Adipocyte (in vitro differentiated cells): ENCODE measurements around the gene MFRP.

Experiments used
- DNase-seq: peaks from one replicate; pipeline ENCODE4 v3.0.0-alpha.2; 2015; ENCODE audit warnings: low read depth
- H3K27me3 ChIP-seq: replicated peaks from 2 replicates; pipeline ENCODE4 v1.7.0; 2013; ENCODE audit warnings: mild to moderate bottlenecking, low read length, moderate library complexity; ENCODE audit not compliant: control insufficient read depth, insufficient read depth
- H3K36me3 ChIP-seq: 2 replicates; pipeline ENCODE4 v1.7.0; 2013; ENCODE audit warnings: low read length, mild to moderate bottlenecking, moderate library complexity; ENCODE audit not compliant: control insufficient read depth, insufficient read depth, severe bottlenecking
- H3K4me1 ChIP-seq: 2 replicates; pipeline ENCODE4 v1.7.0; 2013; ENCODE audit warnings: mild to moderate bottlenecking, low read length, moderate library complexity; ENCODE audit not compliant: control insufficient read depth, insufficient read depth
- H3K4me3 ChIP-seq: 2 replicates; pipeline ENCODE4 v1.7.0; 2013; ENCODE audit warnings: mild to moderate bottlenecking, low read length, moderate library complexity
- H3K9ac ChIP-seq: 2 replicates; pipeline ENCODE4 v1.7.0; 2013; ENCODE audit warnings: mild to moderate bottlenecking, low read length, moderate library complexity
- H3K9me3 ChIP-seq: 2 replicates; pipeline ENCODE4 v1.7.0; 2013; ENCODE audit warnings: mild to moderate bottlenecking, low read length, moderate library complexity; ENCODE audit not compliant: control insufficient read depth

The MFRP gene

DNA sequence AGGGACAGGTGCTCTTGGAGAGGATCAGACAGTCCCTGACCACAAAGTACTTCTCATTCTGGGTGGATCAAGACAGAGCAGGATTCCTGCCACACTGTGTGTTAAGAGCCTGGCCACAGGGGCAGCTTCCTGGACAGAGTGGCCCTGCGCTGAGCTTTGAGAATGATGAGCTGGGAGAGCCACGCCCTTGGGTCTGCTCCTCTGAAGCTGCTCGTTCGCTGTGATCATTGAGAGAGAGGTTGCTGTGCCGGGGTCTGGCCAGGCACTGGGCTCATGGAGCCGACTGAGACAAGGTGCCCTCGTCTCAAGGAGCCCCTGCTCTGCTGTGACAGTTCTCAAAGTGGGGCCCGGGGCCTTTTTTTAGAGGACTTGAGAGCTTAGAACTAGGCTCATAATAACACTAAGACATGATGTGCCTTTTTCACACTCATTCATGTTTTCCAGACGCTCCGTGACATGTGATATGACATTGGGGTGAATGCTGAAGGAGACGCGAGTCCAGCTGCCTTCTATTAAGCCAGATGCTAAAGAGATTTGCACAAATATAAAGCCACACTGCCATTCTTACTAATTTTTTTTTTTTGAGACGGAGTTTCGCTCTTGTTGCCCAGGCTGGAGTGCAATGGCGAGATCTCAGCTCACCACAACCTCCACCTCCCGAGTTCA lies 1.6 kb upstream of the MFRP start:
- DNase-seq: no peak
- Histone ChIP-seq H3K36me3 (no peaks in the 10 kb centered on the region), H3K4me1 (peaks cover 18% of the 10 kb centered on the region), H3K27me3 (peaks cover 18% of the 10 kb centered on the region), H3K9ac (no peak overlapping the region), H3K9me3 (no peaks in the 10 kb centered on the region), H3K4me3 (no peak overlapping the region)

DNA sequence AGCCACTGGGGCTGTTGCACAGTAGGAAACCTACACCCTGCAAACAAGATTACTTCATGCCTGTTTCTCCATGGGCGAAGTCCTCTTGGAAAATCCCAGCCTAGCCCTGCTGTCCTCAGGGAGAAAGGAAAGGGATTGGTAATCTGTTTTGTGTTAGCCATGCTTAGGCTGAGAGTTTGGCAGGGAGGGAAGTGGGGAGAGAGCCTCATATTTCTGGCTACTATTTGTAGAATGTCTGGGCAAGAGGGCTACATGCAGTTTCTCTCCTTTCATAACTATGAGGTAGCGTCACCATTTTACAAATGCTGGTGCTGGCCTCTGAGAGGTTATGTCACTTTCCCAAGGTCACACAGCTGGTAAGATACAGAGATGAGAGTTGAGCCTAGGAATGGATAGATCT lies 737 bp upstream of the MFRP start:
- Histone ChIP-seq H3K9me3 (no peaks in the 10 kb centered on the region), H3K9ac (no peak overlapping the region), H3K36me3 (no peaks in the 10 kb centered on the region), H3K4me1 (peaks cover 18% of the 10 kb centered on the region), H3K4me3 (no peak overlapping the region), H3K27me3 (peaks cover 18% of the 10 kb centered on the region)
- peak; percentile 46 for DNase-seq

DNA sequence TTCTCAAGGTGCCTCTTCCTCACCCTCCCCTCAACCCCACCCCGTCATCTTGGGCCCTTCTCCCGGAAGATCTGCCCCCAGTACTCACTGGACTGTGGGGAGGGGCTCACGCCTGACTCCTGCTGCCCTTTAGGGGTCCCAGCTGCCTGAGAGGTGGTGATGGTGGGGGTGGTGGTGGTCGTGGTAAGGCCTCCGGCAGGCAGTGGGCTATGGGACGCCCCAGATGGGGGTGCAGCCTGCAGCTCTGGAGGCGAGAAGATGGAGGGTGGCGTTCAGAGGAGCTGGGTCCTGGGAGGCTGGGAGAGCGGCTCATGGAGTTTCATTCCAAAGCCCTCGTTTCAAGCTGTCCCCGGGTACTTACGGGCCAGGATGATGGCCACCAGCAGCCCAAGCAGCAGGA lies 820 bp downstream of the MFRP start:
- Histone ChIP-seq H3K36me3 (no peaks in the 10 kb centered on the region), H3K4me1 (peaks cover 26% of the 10 kb centered on the region), H3K9me3 (no peaks in the 10 kb centered on the region), H3K27me3 (peaks cover 11% of the 10 kb centered on the region), H3K4me3 (no peak overlapping the region), H3K9ac (no peak overlapping the region)
- no peak for DNase-seq

DNA sequence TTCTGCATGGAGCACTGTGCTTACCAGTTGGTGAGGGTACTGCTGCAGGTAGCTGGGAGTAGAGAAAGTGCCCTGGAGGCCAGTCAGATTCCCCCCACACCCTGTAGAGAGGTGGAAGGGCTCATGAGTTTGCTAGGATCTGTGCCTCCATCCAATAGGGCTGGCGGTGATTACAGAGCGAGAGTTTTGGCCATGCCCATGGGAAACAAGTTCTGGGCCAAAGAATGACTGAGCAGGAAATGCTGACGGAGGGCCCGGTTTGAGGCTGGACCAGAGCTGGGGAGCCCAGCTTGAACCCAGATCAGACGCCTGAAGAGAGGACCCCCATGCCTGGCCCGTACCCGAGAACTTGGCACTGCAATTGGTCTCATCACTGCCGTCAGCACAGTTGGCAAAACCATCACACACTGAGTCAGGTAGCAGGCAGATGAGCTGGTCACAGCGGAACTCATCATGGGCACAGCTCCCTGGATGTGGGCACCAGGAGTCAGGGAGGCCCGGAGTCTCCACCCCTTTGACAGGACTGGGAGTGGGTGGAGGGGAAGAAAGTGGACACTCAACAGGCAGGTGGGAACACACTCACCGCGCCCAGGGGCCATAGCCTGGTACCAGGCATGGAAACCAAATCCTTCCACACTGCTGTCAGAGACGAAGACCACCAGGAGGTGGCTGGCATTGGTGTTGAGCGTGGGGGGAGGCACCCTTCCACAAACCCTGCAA lies 2.1 kb downstream of the MFRP start:
- peaks cover 5% of the 10 kb centered on the region for H3K27me3 ChIP-seq
- H3K4me3 ChIP-seq: no peak overlapping the region
- H3K9ac ChIP-seq: no peak overlapping the region
- H3K9me3 ChIP-seq: no peaks in the 10 kb centered on the region
- H3K36me3 ChIP-seq: no peaks in the 10 kb centered on the region
- DNase-seq: no peak
- peaks cover 27% of the 10 kb centered on the region for H3K4me1 ChIP-seq

GRCh38 chr11:119343726-119344125 lies 2.8 kb downstream of the MFRP start:
- H3K9ac ChIP-seq: no peak overlapping the region
- no peak for DNase-seq
- no peak overlapping the region for H3K4me3 ChIP-seq
- H3K4me1 ChIP-seq: peaks cover 34% of the 10 kb centered on the region
- H3K27me3 ChIP-seq: peaks cover 5% of the 10 kb centered on the region
- no peaks in the 10 kb centered on the region for H3K36me3 ChIP-seq
- no peaks in the 10 kb centered on the region for H3K9me3 ChIP-seq

GRCh38 chr11:119342362-119343130 lies 4.0 kb downstream of the MFRP start:
- Histone ChIP-seq H3K9ac (no peak overlapping the region), H3K27me3 (peaks cover 5% of the 10 kb centered on the region), H3K9me3 (no peaks in the 10 kb centered on the region), H3K36me3 (no peaks in the 10 kb centered on the region), H3K4me1 (peaks cover 40% of the 10 kb centered on the region), H3K4me3 (no peak overlapping the region)
- no peak for DNase-seq

GRCh38 chr11:119342023-119342300 lies 4.5 kb downstream of the MFRP start:
- Histone ChIP-seq H3K27me3 (peaks cover 5% of the 10 kb centered on the region), H3K9ac (no peak overlapping the region), H3K36me3 (no peaks in the 10 kb centered on the region), H3K4me1 (peaks cover 41% of the 10 kb centered on the region), H3K4me3 (no peak overlapping the region), H3K9me3 (no peaks in the 10 kb centered on the region)
- no peak for DNase-seq

DNA sequence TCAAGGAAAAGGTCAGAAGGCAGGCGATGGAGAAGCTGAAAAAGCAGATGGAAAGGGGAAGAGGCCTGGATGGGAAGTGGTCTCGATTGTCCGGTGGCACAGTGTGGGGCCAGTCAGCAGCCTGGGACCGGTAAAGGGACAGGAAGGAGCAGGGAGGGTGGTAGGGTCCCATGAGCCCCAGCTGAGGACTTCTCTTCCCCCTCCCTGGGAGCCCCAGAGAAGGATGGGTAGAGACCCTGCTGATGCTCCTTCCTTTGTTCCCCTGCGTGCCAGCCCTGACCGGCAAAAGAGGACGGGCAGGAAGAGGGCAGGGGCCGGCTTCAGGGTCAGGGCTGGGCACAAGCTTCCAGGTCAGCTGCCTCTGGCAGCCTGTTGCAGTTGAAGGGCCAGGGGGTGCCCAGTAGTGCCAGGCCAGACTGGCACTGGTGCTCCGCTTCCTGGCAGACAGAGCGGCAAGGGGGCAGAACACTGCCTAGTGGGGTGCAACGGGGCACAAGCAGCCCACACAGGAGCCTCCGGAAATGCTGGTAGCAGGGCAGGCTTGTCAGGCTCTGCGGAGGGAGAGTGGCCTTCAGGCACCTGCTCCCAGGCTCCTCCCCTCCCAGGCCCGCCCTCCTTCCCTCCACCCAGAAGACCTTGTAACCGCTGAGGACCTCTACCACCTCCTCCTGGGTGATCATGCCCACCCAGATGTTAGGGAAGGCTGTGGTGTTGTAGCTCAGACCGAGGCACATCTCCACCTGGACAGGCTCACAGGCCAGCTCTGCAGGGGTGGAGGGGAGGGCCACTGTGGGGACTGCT lies 5.1 kb downstream of the MFRP start:
- peaks cover 36% of the 10 kb centered on the region for H3K4me1 ChIP-seq
- H3K27me3 ChIP-seq: peaks cover 5% of the 10 kb centered on the region
- peak overlapping the region; percentile 91 for H3K9ac ChIP-seq
- H3K9me3 ChIP-seq: no peaks in the 10 kb centered on the region
- peak overlapping the region; percentile 84 for H3K4me3 ChIP-seq
- no peak for DNase-seq
- H3K36me3 ChIP-seq: no peaks in the 10 kb centered on the region

- H3K9me3 ChIP-seq: no peaks in the 10 kb centered on the region
- peak within 1 kb of the TSS; percentile 84 for H3K4me3 ChIP-seq
- H3K9ac ChIP-seq: peak within 1 kb of the TSS; percentile 91
- peaks cover 43% of the 10 kb centered on the region for H3K4me1 ChIP-seq
- H3K27me3 ChIP-seq: peaks cover 5% of the 10 kb centered on the region
- peak; percentile 55 for DNase-seq
- no peaks in the 10 kb centered on the region for H3K36me3 ChIP-seq
These were observed 5.9 kb downstream of the MFRP start, which contains the start of gene C1QTNF5 for GRCh38 chr11:119340335-119341221. Gene C1QTNF5, minus strand, starts transcription at chr11:119340883. Its CDS starts 486 bp downstream, at chr11:119340397.

- DNase-seq: peak; percentile 91
- H3K9ac ChIP-seq: peak overlapping the region; percentile 91
- H3K4me1 ChIP-seq: peaks cover 52% of the 10 kb centered on the region
- peak overlapping the region; percentile 84 for H3K4me3 ChIP-seq
- no peaks in the 10 kb centered on the region for H3K9me3 ChIP-seq
- H3K27me3 ChIP-seq: peaks cover 5% of the 10 kb centered on the region
- H3K36me3 ChIP-seq: no peaks in the 10 kb centered on the region
These were observed 6.7 kb downstream of the MFRP start for GRCh38 chr11:119339589-119340334.
